ENCODE results near the gene STX12. TPM values are rescaled to one million over a fixed set of nuclear protein-coding genes. Genes with fewer than 3 reads are reported as not detected.

STX12 gene
- total and polyA plus RNA-seq, 2 donors from 2014 or later, result 27.9 to 49.0 TPM

DNA sequence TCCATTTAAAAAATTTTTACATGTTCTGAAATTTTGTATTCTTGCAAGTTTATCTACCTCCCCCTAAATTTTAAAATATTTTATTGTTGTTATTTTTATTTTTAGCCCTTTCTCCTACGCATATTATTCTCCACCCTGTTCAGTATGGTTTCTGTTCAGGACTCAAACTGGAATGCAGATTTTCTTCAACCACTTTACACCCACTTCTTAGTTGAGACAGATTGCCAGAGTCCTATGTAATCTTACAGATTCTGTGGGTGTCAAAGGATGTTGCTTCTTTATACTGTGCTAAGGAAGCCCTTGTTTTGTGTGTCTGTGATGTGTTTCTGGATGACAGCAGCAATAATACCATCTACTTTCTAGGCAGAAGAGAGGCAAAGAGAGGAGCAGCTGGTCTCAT is 36.9 kb downstream of the STX12 start:
- no peaks in the 10 kb centered on the region for H3K27me3 ChIP-seq (ENCODE audit: control insufficient read depth, insufficient read depth, low read length)
- no peaks in the 10 kb centered on the region for H3K9me3 ChIP-seq (ENCODE audit: control insufficient read depth in 2 of 3, insufficient read depth in 1 of 3, low read length in 3 of 3)
- H3K9ac ChIP-seq (ENCODE audit: low read length in 3 of 3), result no peak overlapping the region
- no peaks in the 10 kb centered on the region for H3K4me1 ChIP-seq (ENCODE audit: control insufficient read depth in 2 of 3, insufficient read depth in 2 of 3, low read depth in 1 of 3, low read length in 3 of 3)
- no peak overlapping the region for H3K4me3 ChIP-seq (ENCODE audit: low read length in 3 of 3)
- no peak overlapping the region for H3K27ac ChIP-seq (ENCODE audit: low read depth in 2 of 2, low read length in 2 of 2)
- TF ChIP-seq, protein P1, sequence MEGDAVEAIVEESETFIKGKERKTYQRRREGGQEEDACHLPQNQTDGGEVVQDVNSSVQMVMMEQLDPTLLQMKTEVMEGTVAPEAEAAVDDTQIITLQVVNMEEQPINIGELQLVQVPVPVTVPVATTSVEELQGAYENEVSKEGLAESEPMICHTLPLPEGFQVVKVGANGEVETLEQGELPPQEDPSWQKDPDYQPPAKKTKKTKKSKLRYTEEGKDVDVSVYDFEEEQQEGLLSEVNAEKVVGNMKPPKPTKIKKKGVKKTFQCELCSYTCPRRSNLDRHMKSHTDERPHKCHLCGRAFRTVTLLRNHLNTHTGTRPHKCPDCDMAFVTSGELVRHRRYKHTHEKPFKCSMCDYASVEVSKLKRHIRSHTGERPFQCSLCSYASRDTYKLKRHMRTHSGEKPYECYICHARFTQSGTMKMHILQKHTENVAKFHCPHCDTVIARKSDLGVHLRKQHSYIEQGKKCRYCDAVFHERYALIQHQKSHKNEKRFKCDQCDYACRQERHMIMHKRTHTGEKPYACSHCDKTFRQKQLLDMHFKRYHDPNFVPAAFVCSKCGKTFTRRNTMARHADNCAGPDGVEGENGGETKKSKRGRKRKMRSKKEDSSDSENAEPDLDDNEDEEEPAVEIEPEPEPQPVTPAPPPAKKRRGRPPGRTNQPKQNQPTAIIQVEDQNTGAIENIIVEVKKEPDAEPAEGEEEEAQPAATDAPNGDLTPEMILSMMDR (IDR thresholded peaks at IDR 0.05; ENCODE audit: borderline replicate concordance, extremely low read depth, insufficient read depth), result no peak
- DNase-seq, result no peak
- FAIRE-seq, result no peak
- intact Hi-C loops (cut with DNase I), result no loop called here
- H3K36me3 ChIP-seq (ENCODE audit: control insufficient read depth in 2 of 3, insufficient read depth in 3 of 3, low read length in 3 of 3), result peaks cover 0 to 11% (median 5%) of the 10 kb centered on the region in 3 donors

DNA sequence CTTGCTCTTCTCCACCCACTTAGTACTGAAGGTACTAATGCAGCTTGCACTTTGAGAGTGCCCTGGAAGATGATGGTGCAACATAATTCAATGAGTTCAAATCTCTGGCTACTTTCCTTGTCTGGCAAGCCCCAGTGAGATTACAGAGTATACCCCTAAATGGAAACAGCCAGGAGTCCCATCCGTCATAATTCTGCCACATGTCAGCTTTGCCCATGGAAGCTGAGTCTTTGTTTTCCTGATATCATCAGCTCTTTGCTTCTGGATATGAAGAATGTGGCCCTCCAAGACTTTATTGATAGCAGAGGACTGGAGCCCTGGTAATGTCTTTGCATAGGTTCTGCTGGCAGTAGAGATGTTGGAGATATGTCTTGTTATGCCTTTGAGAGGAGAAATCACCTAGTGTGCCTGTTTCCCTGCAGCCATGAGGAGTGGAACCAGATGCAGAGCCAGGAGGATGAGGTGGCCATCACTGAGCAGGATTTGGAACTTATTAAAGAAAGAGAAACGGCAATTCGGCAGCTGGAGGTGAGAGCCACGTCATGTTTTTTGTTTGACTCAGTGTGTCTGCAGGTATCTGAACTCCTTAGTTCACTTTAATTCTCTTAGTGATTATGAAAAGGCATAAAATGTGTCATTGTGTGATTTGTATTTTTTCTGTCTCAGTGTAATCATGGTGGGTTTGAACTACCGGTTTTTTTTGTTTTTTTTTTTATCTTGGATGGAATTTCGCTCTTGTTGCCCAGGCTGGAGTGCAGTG is 38.9 kb downstream of the STX12 start:
- Histone ChIP-seq H3K27me3 (ENCODE audit: control insufficient read depth, insufficient read depth, low read length) (no peaks in the 10 kb centered on the region), H3K9me3 (ENCODE audit: control insufficient read depth in 2 of 3, insufficient read depth in 1 of 3, low read length in 3 of 3) (no peaks in the 10 kb centered on the region), H3K4me3 (ENCODE audit: low read length in 3 of 3) (no peak overlapping the region), H3K9ac (ENCODE audit: low read length in 3 of 3) (no peak overlapping the region), H3K27ac (ENCODE audit: low read depth in 2 of 2, low read length in 2 of 2) (no peak overlapping the region), H3K36me3 (ENCODE audit: control insufficient read depth in 2 of 3, insufficient read depth in 3 of 3, low read length in 3 of 3) (peaks cover 0 to 17% (median 6%) of the 10 kb centered on the region in 3 donors), H3K4me1 (ENCODE audit: control insufficient read depth in 2 of 3, insufficient read depth in 2 of 3, low read depth in 1 of 3, low read length in 3 of 3) (peaks cover 0 to under 1% (median 0%) of the 10 kb centered on the region in 3 donors)
- intact Hi-C loops (cut with DNase I), result no loop called here
- FAIRE-seq (no peak), DNase-seq (no peak)
- TF ChIP-seq, protein P1 (IDR thresholded peaks at IDR 0.05; ENCODE audit: borderline replicate concordance, extremely low read depth, insufficient read depth), result no peak

DNA sequence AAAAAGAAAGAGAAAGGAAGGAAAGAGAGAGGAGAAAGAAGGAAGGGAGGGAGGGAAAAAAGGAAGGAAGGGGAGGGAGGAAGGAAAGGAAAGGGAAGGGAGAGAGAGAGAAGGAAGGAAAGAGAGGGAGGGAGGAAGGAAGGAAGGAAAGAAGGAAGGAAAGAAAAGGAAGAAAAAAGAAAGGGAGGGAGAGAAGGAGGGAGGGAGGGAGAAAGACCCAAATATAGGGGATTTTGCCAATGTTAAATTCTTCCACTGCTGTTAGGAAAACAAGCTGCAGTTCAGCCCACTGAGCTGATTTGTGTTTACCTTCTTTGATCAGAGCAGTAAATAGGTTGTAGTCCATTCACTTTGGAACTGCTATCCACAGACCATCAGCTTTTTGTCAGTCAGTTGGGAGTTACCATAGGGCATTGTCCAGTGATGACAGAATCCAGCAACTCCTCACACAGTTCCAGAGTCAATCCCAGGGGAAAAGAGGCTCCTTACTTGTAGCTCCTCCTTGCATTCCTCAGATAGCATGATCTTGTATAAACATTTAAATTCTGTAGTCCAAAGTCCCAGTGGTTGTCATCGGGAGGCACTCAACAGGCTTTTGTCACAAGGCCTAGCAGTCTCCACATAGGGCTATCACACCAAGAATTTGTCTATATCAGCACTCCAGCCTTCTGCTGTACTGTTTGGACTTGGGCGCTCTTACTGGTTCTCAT is 44.1 kb downstream of the STX12 start:
- TF ChIP-seq, protein P1 (IDR thresholded peaks at IDR 0.05; ENCODE audit: borderline replicate concordance, extremely low read depth, insufficient read depth), result no peak
- Histone ChIP-seq H3K27ac (ENCODE audit: low read depth in 2 of 2, low read length in 2 of 2) (peak overlapping the region; percentile 67 to 78), H3K27me3 (ENCODE audit: control insufficient read depth, insufficient read depth, low read length) (no peaks in the 10 kb centered on the region), H3K9ac (ENCODE audit: low read length in 3 of 3) (no peak overlapping the region), H3K4me3 (ENCODE audit: low read length in 3 of 3) (no peak overlapping the region), H3K9me3 (ENCODE audit: control insufficient read depth in 2 of 3, insufficient read depth in 1 of 3, low read length in 3 of 3) (no peaks in the 10 kb centered on the region), H3K4me1 (ENCODE audit: control insufficient read depth in 2 of 3, insufficient read depth in 2 of 3, low read depth in 1 of 3, low read length in 3 of 3) (peaks cover 0 to 6% (median 5%) of the 10 kb centered on the region in 3 donors), H3K36me3 (ENCODE audit: control insufficient read depth in 2 of 3, insufficient read depth in 3 of 3, low read length in 3 of 3) (peaks cover 0 to 21% (median 17%) of the 10 kb centered on the region in 3 donors)
- FAIRE-seq (no peak), DNase-seq (peak in 4 of 5 donors; percentile 24 to 85 (median 48))
- intact Hi-C loops (cut with DNase I), result no loop called here
